Measurements from ENCODE around the gene SLC26A9. TPM values are rescaled to one million over a fixed set of nuclear protein-coding genes. Genes with fewer than 3 reads are reported as not detected.

The SLC26A9 gene
- total RNA-seq, 1 donor from 2014 or later: 2.5 TPM

- Mint-ChIP-seq H3K36me3 (no peaks in the 10 kb centered on the region), H3K4me1 (ENCODE audit: unreplicated experiment) (no peaks in the 10 kb centered on the region), H3K4me3 (no peak overlapping the region), H3K27ac (no peak overlapping the region), H3K27me3 (peaks cover 21% of the 10 kb centered on the region), H3K9me3 (no peaks in the 10 kb centered on the region)
- TF ChIP-seq CTCF (conservative IDR thresholded peaks at IDR 0.05): no peak
- no peak for DNase-seq (ENCODE audit: extremely low spot score, unreplicated experiment)
Observed at GRCh38 chr1:205951746-205952145, 8.5 kb upstream of the SLC26A9 start.

GRCh38 chr1:205950826-205951549, 7.7 kb upstream of the SLC26A9 start:
- Mint-ChIP-seq H3K27ac (no peak overlapping the region), H3K4me1 (ENCODE audit: unreplicated experiment) (no peaks in the 10 kb centered on the region), H3K9me3 (no peaks in the 10 kb centered on the region), H3K36me3 (no peaks in the 10 kb centered on the region), H3K4me3 (no peak overlapping the region), H3K27me3 (peaks cover 25% of the 10 kb centered on the region)
- no peak for DNase-seq (ENCODE audit: extremely low spot score, unreplicated experiment)
- TF ChIP-seq CTCF (conservative IDR thresholded peaks at IDR 0.05): no peak

GRCh38 chr1:205950280-205950679, 7.0 kb upstream of the SLC26A9 start:
- no peak overlapping the region for H3K27ac Mint-ChIP-seq
- TF ChIP-seq CTCF (conservative IDR thresholded peaks at IDR 0.05): no peak
- H3K4me1 Mint-ChIP-seq (ENCODE audit: unreplicated experiment): no peaks in the 10 kb centered on the region
- no peak for DNase-seq (ENCODE audit: extremely low spot score, unreplicated experiment)
- no peaks in the 10 kb centered on the region for H3K9me3 Mint-ChIP-seq
- H3K36me3 Mint-ChIP-seq: no peaks in the 10 kb centered on the region
- peaks cover 26% of the 10 kb centered on the region for H3K27me3 Mint-ChIP-seq
- no peak overlapping the region for H3K4me3 Mint-ChIP-seq

- TF ChIP-seq CTCF (conservative IDR thresholded peaks at IDR 0.05): no peak
- H3K27ac Mint-ChIP-seq: no peak overlapping the region
- peaks cover 25% of the 10 kb centered on the region for H3K27me3 Mint-ChIP-seq
- H3K4me3 Mint-ChIP-seq: no peak overlapping the region
- H3K9me3 Mint-ChIP-seq: no peaks in the 10 kb centered on the region
- no peak for DNase-seq (ENCODE audit: extremely low spot score, unreplicated experiment)
- H3K4me1 Mint-ChIP-seq (ENCODE audit: unreplicated experiment): no peaks in the 10 kb centered on the region
- H3K36me3 Mint-ChIP-seq: no peaks in the 10 kb centered on the region
Observed at GRCh38 chr1:205949753-205950152, 6.5 kb upstream of the SLC26A9 start.

GRCh38 chr1:205948886-205949285, 5.6 kb upstream of the SLC26A9 start:
- peaks cover 3% of the 10 kb centered on the region for H3K4me1 Mint-ChIP-seq (ENCODE audit: unreplicated experiment)
- H3K9me3 Mint-ChIP-seq: no peaks in the 10 kb centered on the region
- no peak overlapping the region for H3K4me3 Mint-ChIP-seq
- no peak for DNase-seq (ENCODE audit: extremely low spot score, unreplicated experiment)
- no peak overlapping the region for H3K27ac Mint-ChIP-seq
- H3K36me3 Mint-ChIP-seq: no peaks in the 10 kb centered on the region
- no peak for TF ChIP-seq CTCF (conservative IDR thresholded peaks at IDR 0.05)
- H3K27me3 Mint-ChIP-seq: peaks cover 27% of the 10 kb centered on the region
